Loucy (cell line): ENCODE results near the gene WDTC1.

Experiments
- EZH2phosphoT487 ChIP-seq: fragments of 200-600 bp; IDR thresholded peaks from 2 replicates; pipeline ENCODE4 v1.6.1; 2018; ENCODE audit warnings: antibody characterized with exemption, mild to moderate bottlenecking, moderate library complexity, borderline replicate concordance
- TF ChIP-seq, protein P1 (sequence below): fragments of 200-600 bp; sonication (generic); conservative IDR thresholded peaks from 2 replicates; pipeline ENCODE4 v1.5.1; 2014; ENCODE audit warnings: mild to moderate bottlenecking, antibody characterized with exemption, low read length

GRCh38 chr1:27345272-27345671 is 110.8 kb downstream of the WDTC1 start:
- TF ChIP-seq, protein P1, sequence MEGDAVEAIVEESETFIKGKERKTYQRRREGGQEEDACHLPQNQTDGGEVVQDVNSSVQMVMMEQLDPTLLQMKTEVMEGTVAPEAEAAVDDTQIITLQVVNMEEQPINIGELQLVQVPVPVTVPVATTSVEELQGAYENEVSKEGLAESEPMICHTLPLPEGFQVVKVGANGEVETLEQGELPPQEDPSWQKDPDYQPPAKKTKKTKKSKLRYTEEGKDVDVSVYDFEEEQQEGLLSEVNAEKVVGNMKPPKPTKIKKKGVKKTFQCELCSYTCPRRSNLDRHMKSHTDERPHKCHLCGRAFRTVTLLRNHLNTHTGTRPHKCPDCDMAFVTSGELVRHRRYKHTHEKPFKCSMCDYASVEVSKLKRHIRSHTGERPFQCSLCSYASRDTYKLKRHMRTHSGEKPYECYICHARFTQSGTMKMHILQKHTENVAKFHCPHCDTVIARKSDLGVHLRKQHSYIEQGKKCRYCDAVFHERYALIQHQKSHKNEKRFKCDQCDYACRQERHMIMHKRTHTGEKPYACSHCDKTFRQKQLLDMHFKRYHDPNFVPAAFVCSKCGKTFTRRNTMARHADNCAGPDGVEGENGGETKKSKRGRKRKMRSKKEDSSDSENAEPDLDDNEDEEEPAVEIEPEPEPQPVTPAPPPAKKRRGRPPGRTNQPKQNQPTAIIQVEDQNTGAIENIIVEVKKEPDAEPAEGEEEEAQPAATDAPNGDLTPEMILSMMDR: no peak
- TF ChIP-seq EZH2phosphoT487: no peak
